ENCODE results near the gene YIF1B. TPM values are rescaled to one million over a fixed set of nuclear protein-coding genes. Genes with fewer than 3 reads are reported as not detected.
A peak's percentile ranks its signal among the peaks of the same experiment; 100 is the strongest.

YIF1B gene
- total and polyA plus RNA-seq, 9 of the 15 experiments (the other 6 are each of a cell fraction or from before 2014, with no cell fraction given) = 8.5 to 586 (median 323) TPM

- TF ChIP-seq FOXK1 (CRISPR knock-in tag; IDR thresholded peaks at IDR 0.05; ENCODE audit: borderline replicate concordance) (no peak), SRSF3 (IDR thresholded peaks at IDR 0.05; ENCODE audit: insufficient read depth, low read length) (no peak), KDM2B (CRISPR knock-in tag; IDR thresholded peaks at IDR 0.05) (no peak), VEZF1 (CRISPR knock-in tag; IDR thresholded peaks at IDR 0.05) (peak; percentile 64), XRCC5 (IDR thresholded peaks at IDR 0.05; ENCODE audit: low read depth, low read length) (no peak), ZBTB5 (IDR thresholded peaks at IDR 0.05) (peak; percentile 57; the same call in 1 of the 2 replicates), THRA (IDR thresholded peaks at IDR 0.05) (no peak), ZNF668 (CRISPR knock-in tag; IDR thresholded peaks at IDR 0.05) (no peak), ZKSCAN1 (IDR thresholded peaks at IDR 0.05; ENCODE audit: low read depth, low read length) (0 out of 2 replicates have a peak, but pooled peaks have one; percentile 4), ZNF561 (CRISPR knock-in tag; conservative IDR thresholded peaks at IDR 0.05) (no peak), CC2D1A (IDR thresholded peaks at IDR 0.05) (peak; percentile 17), HDAC6 (IDR thresholded peaks at IDR 0.05; ENCODE audit: low read depth, low read length) (no peak), BDP1 (IDR thresholded peaks at IDR 0.05; ENCODE audit: insufficient read depth, insufficient read length) (no peak), CEBPB (tag; IDR thresholded peaks at IDR 0.05) (no peak), ZNF707 (CRISPR knock-in tag; conservative IDR thresholded peaks at IDR 0.05) (no peak)
- TF ChIP-seq, protein P1, sequence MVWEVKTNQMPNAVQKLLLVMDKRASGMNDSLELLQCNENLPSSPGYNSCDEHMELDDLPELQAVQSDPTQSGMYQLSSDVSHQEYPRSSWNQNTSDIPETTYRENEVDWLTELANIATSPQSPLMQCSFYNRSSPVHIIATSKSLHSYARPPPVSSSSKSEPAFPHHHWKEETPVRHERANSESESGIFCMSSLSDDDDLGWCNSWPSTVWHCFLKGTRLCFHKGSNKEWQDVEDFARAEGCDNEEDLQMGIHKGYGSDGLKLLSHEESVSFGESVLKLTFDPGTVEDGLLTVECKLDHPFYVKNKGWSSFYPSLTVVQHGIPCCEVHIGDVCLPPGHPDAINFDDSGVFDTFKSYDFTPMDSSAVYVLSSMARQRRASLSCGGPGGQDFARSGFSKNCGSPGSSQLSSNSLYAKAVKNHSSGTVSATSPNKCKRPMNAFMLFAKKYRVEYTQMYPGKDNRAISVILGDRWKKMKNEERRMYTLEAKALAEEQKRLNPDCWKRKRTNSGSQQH (CRISPR knock-in tag; IDR thresholded peaks at IDR 0.05) = peak; percentile 92
- TF ChIP-seq, protein P2, sequence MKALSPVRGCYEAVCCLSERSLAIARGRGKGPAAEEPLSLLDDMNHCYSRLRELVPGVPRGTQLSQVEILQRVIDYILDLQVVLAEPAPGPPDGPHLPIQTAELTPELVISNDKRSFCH (CRISPR knock-in tag; IDR thresholded peaks at IDR 0.05) = no peak
- TF ChIP-seq, protein P2 (tag; IDR thresholded peaks at IDR 0.05) = no peak
- TF ChIP-seq, protein P3, sequence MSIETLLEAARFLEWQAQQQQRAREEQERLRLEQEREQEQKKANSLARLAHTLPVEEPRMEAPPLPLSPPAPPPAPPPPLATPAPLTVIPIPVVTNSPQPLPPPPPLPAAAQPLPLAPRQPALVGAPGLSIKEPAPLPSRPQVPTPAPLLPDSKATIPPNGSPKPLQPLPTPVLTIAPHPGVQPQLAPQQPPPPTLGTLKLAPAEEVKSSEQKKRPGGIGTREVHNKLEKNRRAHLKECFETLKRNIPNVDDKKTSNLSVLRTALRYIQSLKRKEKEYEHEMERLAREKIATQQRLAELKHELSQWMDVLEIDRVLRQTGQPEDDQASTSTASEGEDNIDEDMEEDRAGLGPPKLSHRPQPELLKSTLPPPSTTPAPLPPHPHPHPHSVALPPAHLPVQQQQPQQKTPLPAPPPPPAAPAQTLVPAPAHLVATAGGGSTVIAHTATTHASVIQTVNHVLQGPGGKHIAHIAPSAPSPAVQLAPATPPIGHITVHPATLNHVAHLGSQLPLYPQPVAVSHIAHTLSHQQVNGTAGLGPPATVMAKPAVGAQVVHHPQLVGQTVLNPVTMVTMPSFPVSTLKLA (conservative IDR thresholded peaks at IDR 0.05) = no peak; a peak in 1 of 4 replicates
Observed at GRCh38 chr19:38335949-38336637, 20.3 kb upstream of the YIF1B start (continued).

Measured in K562 (cell line).